B cell (primary cell): ENCODE results near the gene RFT1. TPM values are rescaled to one million over a fixed set of nuclear protein-coding genes. Genes with fewer than 3 reads are reported as not detected.

Source experiments
- ATAC-seq: fragments of 200-7000 bp; cut with Tn5 transposase; one replicate; pipeline ENCODE4 v1.10.0; 2021; ENCODE audit warnings: low read depth, mild to moderate bottlenecking, moderate number of reproducible peaks, moderate library complexity
- CTCF ChIA-PET: fragments of 350-600 bp; sonication (Branson Sonifier 250); formaldehyde crosslinking; loops from one replicate; lab custom pipeline; 2021; ENCODE audit warnings: antibody characterized with exemption, inconsistent platforms; lab: Charles Lee
- POLR2A ChIA-PET: fragments of 350-600 bp; sonication (Branson Sonifier 250); formaldehyde crosslinking; loops from one replicate; lab custom pipeline; 2021; ENCODE audit warnings: antibody characterized with exemption; lab: Charles Lee
- DNase-seq: peaks from one replicate; pipeline ENCODE4 v3.0.0; 2013
- H2AFZ ChIP-seq: 2 replicates; pipeline ENCODE4 v1.6.1; 2012; ENCODE audit warnings: mild to moderate bottlenecking, low read depth, low read length; ENCODE audit not compliant: insufficient read depth, poor library complexity, severe bottlenecking
- H3K27ac ChIP-seq, 2 donors: 1 replicate in 1 of 2; 2 replicates in 1 of 2; pipeline ENCODE4 v1.5.1; 2012 to 2013; ENCODE audit warnings: low read length in 2 of 2, mild to moderate bottlenecking in 2 of 2, moderate library complexity in 1 of 2
- H3K27me3 ChIP-seq, 4 experiments: fragments of 200-600 bp in 1 of 4; sonication (generic) in 1 of 4; replicated peaks in 1 of 4; 1 replicate in 2 of 4; 2 replicates in 2 of 4; pipeline versions ENCODE4 v1.6.1 to v1.7.0; 2013 to 2016; ENCODE audit warnings: low read length in 3 of 4, mild to moderate bottlenecking in 2 of 4, mixed read lengths in 1 of 4, moderate library complexity in 1 of 4; ENCODE audit not compliant: insufficient read depth in 4 of 4, control insufficient read depth in 3 of 4; ENCODE audit errors: control extremely low read depth in 1 of 4
- H3K36me3 ChIP-seq, 2 experiments: replicated peaks in 1 of 2; 1 replicate in 1 of 2; 2 replicates in 1 of 2; pipeline versions ENCODE4 v1.6.1 to v1.7.1; 2013; ENCODE audit warnings: low read length in 1 of 2; ENCODE audit not compliant: insufficient read depth in 2 of 2, control insufficient read depth in 1 of 2; ENCODE audit errors: control extremely low read depth in 1 of 2, extremely low read depth in 1 of 2
- H3K4me1 ChIP-seq, 2 donors: fragments of 200-600 bp in 1 of 2; sonication (generic) in 1 of 2; 1 replicate in 1 of 2; 2 replicates in 1 of 2; pipeline versions ENCODE4 v1.5.1 to v1.6.1; 2013 to 2017; ENCODE audit warnings: low read length in 2 of 2; ENCODE audit not compliant: control insufficient read depth in 2 of 2, insufficient read depth in 2 of 2
- H3K4me2 ChIP-seq: replicated peaks from 2 replicates; pipeline ENCODE3; 2012; ENCODE audit warnings: mild to moderate bottlenecking, low read depth, low read length; ENCODE audit not compliant: poor library complexity, severe bottlenecking
- H3K4me3 ChIP-seq, 5 experiments: fragments of 200-600 bp in 1 of 5; sonication (generic) in 1 of 5; 1 replicate in 3 of 5; 2 replicates in 2 of 5; pipeline versions ENCODE4 v1.5.1 to v1.7.0; 2011 to 2016; ENCODE audit warnings: low read length in 4 of 5, mild to moderate bottlenecking in 4 of 5, low read depth in 2 of 5, control low read depth in 1 of 5, moderate library complexity in 1 of 5; ENCODE audit not compliant: insufficient read depth in 1 of 5; ENCODE audit errors: control extremely low read depth in 1 of 5, extremely low read depth in 1 of 5
- H3K79me2 ChIP-seq: fragments of 200-600 bp; sonication (generic); one replicate; pipeline ENCODE4 v1.6.0; 2016; ENCODE audit warnings: low read length; ENCODE audit not compliant: control insufficient read depth, insufficient read depth
- H3K9ac ChIP-seq: fragments of 200-600 bp; sonication (generic); 2 replicates; pipeline ENCODE4 v1.6.1; 2017; ENCODE audit warnings: mild to moderate bottlenecking, low read length, moderate library complexity
- H3K9me3 ChIP-seq, 3 donors: one replicate each; pipeline versions ENCODE4 v1.6.1 to v1.7.1; 2013; ENCODE audit warnings: low read length in 2 of 3; ENCODE audit not compliant: control insufficient read depth in 2 of 3, insufficient read depth in 1 of 3; ENCODE audit errors: control extremely low read depth in 1 of 3
- H4K20me1 ChIP-seq: 2 replicates; pipeline ENCODE4 v1.6.0; 2012; ENCODE audit warnings: mild to moderate bottlenecking, low read length; ENCODE audit not compliant: insufficient read depth, control insufficient read depth, poor library complexity, severe bottlenecking
- H3K27ac Mint-ChIP-seq: one replicate; pipeline ENCODE4 v1.8.0; 2021; ENCODE audit warnings: mixed read lengths
- H3K27me3 Mint-ChIP-seq: one replicate; pipeline ENCODE4 v1.8.0; 2021; ENCODE audit warnings: mixed read lengths
- H3K4me1 Mint-ChIP-seq: one replicate; pipeline ENCODE4 v1.8.0; 2021; ENCODE audit warnings: mixed read lengths
- H3K4me3 Mint-ChIP-seq: one replicate; pipeline ENCODE4 v1.8.0; 2021; ENCODE audit warnings: mixed read lengths
- H3K9me3 Mint-ChIP-seq: one replicate; pipeline ENCODE4 v1.8.0; 2022; ENCODE audit warnings: mixed read lengths; ENCODE audit not compliant: insufficient read depth
- CTCF ChIP-seq: fragments of 200-600 bp; IDR thresholded peaks from one replicate; pipeline ENCODE4 v1.8.0; 2022; ENCODE audit warnings: antibody characterized with exemption, mild to moderate bottlenecking
- EZH2 ChIP-seq: IDR thresholded peaks from 2 replicates; pipeline ENCODE4 v1.6.1; 2012; ENCODE audit warnings: borderline replicate concordance, low read depth, mild to moderate bottlenecking, moderate library complexity, low read length; ENCODE audit not compliant: insufficient read depth, poor library complexity, severe bottlenecking
- WGBS: methylation state at CpG from one replicate; pipeline ENCODE4 v1.1.5; 2013; ENCODE audit warnings: missing lambda C conversion rate; ENCODE audit not compliant: insufficient coverage; 5-methylcytosine and 5-hydroxymethylcytosine counted together
- intact Hi-C: fragments of 100-400 bp; cut with micrococcal nuclease; formaldehyde crosslinking; loops from one replicate; pipeline ENCODE4 v1.10.0; 2022
- polyA plus RNA-seq: library from polyadenylated mRNA; depleted of rRNA; stranded (reverse); fragments of >200 nt; gene quantifications from 2 replicates; pipeline ENCODE4 v1.2.3, GENCODE V29; 2012
- total RNA-seq, 2 donors: library from RNA; stranded (reverse); fragments of 120-200 nt in 1 of 2; gene quantifications; 1 replicate in 1 of 2; 2 replicates in 1 of 2; pipeline versions ENCODE4 v1.2.3 to v1.2.4, GENCODE V29; 2013 to 2022

RFT1 gene
- total and polyA plus RNA-seq, 2 donors (not counting 1 experiment from before 2014, with no cell fraction given): 12.1 to 28.9 TPM

- Histone ChIP-seq H4K20me1 (no peaks in the 10 kb centered on the region), H3K9ac (no peak overlapping the region), H3K9me3 (no peaks in the 10 kb centered on the region), H3K36me3 (no peaks in the 10 kb centered on the region), H3K27ac (no peak overlapping the region), H3K27me3 (no peaks in the 10 kb centered on the region), H3K79me2 (no peaks in the 10 kb centered on the region), H3K4me2 (no peak overlapping the region), H2AFZ (no peak overlapping the region), H3K4me1 (no peaks in the 10 kb centered on the region), H3K4me3 (no peak overlapping the region)
- Mint-ChIP-seq H3K27ac (no peak overlapping the region), H3K9me3 (no peaks in the 10 kb centered on the region), H3K4me3 (no peak overlapping the region), H3K4me1 (no peaks in the 10 kb centered on the region), H3K27me3 (no peaks in the 10 kb centered on the region)
- ATAC-seq (no peak), DNase-seq (no peak)
- intact Hi-C loops: no loop called here
- CTCF ChIA-PET: interaction anchor here (4.7 kb wide), 1 partner anchor 12 kb away, joined by 20 read pairs; no protein-coding TSS in a partner anchor
- WGBS: 100% methylated on average over 1 of the region's 3 CpGs
- POLR2A ChIA-PET: no interaction called here
- TF ChIP-seq CTCF (no peak), EZH2 (no peak)
These were observed 15.5 kb upstream of the RFT1 start for GRCh38 chr3:53145713-53146080.

- DNase-seq (no peak), ATAC-seq (no peak)
- TF ChIP-seq EZH2: no peak
- no peak for TF ChIP-seq CTCF
- H3K4me2 ChIP-seq: no peak overlapping the region
- H3K27ac Mint-ChIP-seq: no peak overlapping the region
- POLR2A ChIA-PET: no interaction called here
- no peak overlapping the region for H3K27ac ChIP-seq
- H3K27me3 ChIP-seq: no peaks in the 10 kb centered on the region
- no peaks in the 10 kb centered on the region for H3K4me1 Mint-ChIP-seq
- intact Hi-C loops: no loop called here
- no peaks in the 10 kb centered on the region for H3K4me1 ChIP-seq
- H3K27me3 Mint-ChIP-seq: no peaks in the 10 kb centered on the region
- CTCF ChIA-PET: interaction anchor here (0.6 to 4.7 kb wide), 3 partner anchors 12 to 300 kb away, joined by 3 to 20 read pairs (median 7); no protein-coding TSS in a partner anchor
- H3K79me2 ChIP-seq: no peaks in the 10 kb centered on the region
- H4K20me1 ChIP-seq: no peaks in the 10 kb centered on the region
- WGBS: 88% methylated on average over 7 of the region's 11 CpGs
- H3K4me3 Mint-ChIP-seq: no peak overlapping the region
- no peak overlapping the region for H2AFZ ChIP-seq
- H3K4me3 ChIP-seq: no peak overlapping the region
- H3K36me3 ChIP-seq: no peaks in the 10 kb centered on the region
- H3K9me3 ChIP-seq: no peaks in the 10 kb centered on the region
- H3K9ac ChIP-seq: no peak overlapping the region
- H3K9me3 Mint-ChIP-seq: no peaks in the 10 kb centered on the region
These were observed 14.9 kb upstream of the RFT1 start for GRCh38 chr3:53144862-53145712.
